Measurements from ENCODE around the gene PRKCA.

The PRKCA gene

GRCh38 chr17:66673668-66674276 lies 371.4 kb downstream of the PRKCA start:
- Histone ChIP-seq H3K9me3 (ENCODE audit: insufficient read depth, low read length) (no peaks in the 10 kb centered on the region), H3K9ac (ENCODE audit: low read length) (no peak overlapping the region), H3K27me3 (ENCODE audit: low read depth, low read length) (peaks cover 4% of the 10 kb centered on the region; the same call in 1 of the 2 replicates), H3K4me1 (ENCODE audit: low read length) (no peaks in the 10 kb centered on the region), H3K79me2 (ENCODE audit: low read length) (no peaks in the 10 kb centered on the region), H3K4me2 (ENCODE audit: low read length) (no peak overlapping the region), H4K20me1 (ENCODE audit: insufficient read depth, low read length) (no peaks in the 10 kb centered on the region), H3K36me3 (replicated peaks; ENCODE audit: low read depth, low read length) (no peaks in the 10 kb centered on the region), H2AFZ (ENCODE audit: low read depth, low read length) (no peak overlapping the region), H3K27ac (ENCODE audit: low read length) (no peak overlapping the region), H3K4me3 (ENCODE audit: low read length) (no peak overlapping the region)
- TF ChIP-seq EZH2phosphoT487 (IDR thresholded peaks at IDR 0.05; ENCODE audit: low read depth) = no peak
- TF ChIP-seq, protein P1, sequence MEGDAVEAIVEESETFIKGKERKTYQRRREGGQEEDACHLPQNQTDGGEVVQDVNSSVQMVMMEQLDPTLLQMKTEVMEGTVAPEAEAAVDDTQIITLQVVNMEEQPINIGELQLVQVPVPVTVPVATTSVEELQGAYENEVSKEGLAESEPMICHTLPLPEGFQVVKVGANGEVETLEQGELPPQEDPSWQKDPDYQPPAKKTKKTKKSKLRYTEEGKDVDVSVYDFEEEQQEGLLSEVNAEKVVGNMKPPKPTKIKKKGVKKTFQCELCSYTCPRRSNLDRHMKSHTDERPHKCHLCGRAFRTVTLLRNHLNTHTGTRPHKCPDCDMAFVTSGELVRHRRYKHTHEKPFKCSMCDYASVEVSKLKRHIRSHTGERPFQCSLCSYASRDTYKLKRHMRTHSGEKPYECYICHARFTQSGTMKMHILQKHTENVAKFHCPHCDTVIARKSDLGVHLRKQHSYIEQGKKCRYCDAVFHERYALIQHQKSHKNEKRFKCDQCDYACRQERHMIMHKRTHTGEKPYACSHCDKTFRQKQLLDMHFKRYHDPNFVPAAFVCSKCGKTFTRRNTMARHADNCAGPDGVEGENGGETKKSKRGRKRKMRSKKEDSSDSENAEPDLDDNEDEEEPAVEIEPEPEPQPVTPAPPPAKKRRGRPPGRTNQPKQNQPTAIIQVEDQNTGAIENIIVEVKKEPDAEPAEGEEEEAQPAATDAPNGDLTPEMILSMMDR (IDR thresholded peaks at IDR 0.05; ENCODE audit: low read depth, low read length) = peak; percentile 62

GRCh38 chr17:66675273-66675990 lies 373.0 kb downstream of the PRKCA start:
- H3K4me3 ChIP-seq (ENCODE audit: low read length) = no peak overlapping the region
- no peaks in the 10 kb centered on the region for H3K79me2 ChIP-seq (ENCODE audit: low read length)
- TF ChIP-seq, protein P1 (IDR thresholded peaks at IDR 0.05; ENCODE audit: low read depth, low read length) = no peak
- TF ChIP-seq EZH2phosphoT487 (IDR thresholded peaks at IDR 0.05; ENCODE audit: low read depth) = no peak
- no peak overlapping the region for H3K4me2 ChIP-seq (ENCODE audit: low read length)
- H3K27ac ChIP-seq (ENCODE audit: low read length) = no peak overlapping the region
- H3K9me3 ChIP-seq (ENCODE audit: insufficient read depth, low read length) = no peaks in the 10 kb centered on the region
- no peaks in the 10 kb centered on the region for H3K36me3 ChIP-seq (replicated peaks; ENCODE audit: low read depth, low read length)
- no peak overlapping the region for H3K9ac ChIP-seq (ENCODE audit: low read length)
- no peaks in the 10 kb centered on the region for H4K20me1 ChIP-seq (ENCODE audit: insufficient read depth, low read length)
- no peaks in the 10 kb centered on the region for H3K4me1 ChIP-seq (ENCODE audit: low read length)
- H3K27me3 ChIP-seq (ENCODE audit: low read depth, low read length) = peaks cover 4% of the 10 kb centered on the region; the same call in 1 of the 2 replicates
- H2AFZ ChIP-seq (ENCODE audit: low read depth, low read length) = no peak overlapping the region

GRCh38 chr17:66675991-66676371 lies 373.6 kb downstream of the PRKCA start:
- no peak overlapping the region for H3K9ac ChIP-seq (ENCODE audit: low read length)
- no peak overlapping the region for H3K4me2 ChIP-seq (ENCODE audit: low read length)
- H3K4me1 ChIP-seq (ENCODE audit: low read length) = no peaks in the 10 kb centered on the region
- H3K9me3 ChIP-seq (ENCODE audit: insufficient read depth, low read length) = no peaks in the 10 kb centered on the region
- no peaks in the 10 kb centered on the region for H4K20me1 ChIP-seq (ENCODE audit: insufficient read depth, low read length)
- H2AFZ ChIP-seq (ENCODE audit: low read depth, low read length) = no peak overlapping the region
- H3K79me2 ChIP-seq (ENCODE audit: low read length) = no peaks in the 10 kb centered on the region
- no peak overlapping the region for H3K4me3 ChIP-seq (ENCODE audit: low read length)
- no peaks in the 10 kb centered on the region for H3K36me3 ChIP-seq (replicated peaks; ENCODE audit: low read depth, low read length)
- H3K27ac ChIP-seq (ENCODE audit: low read length) = no peak overlapping the region
- peaks cover 4% of the 10 kb centered on the region; the same call in 1 of the 2 replicates for H3K27me3 ChIP-seq (ENCODE audit: low read depth, low read length)
- TF ChIP-seq, protein P1 (IDR thresholded peaks at IDR 0.05; ENCODE audit: low read depth, low read length) = no peak
- no peak for TF ChIP-seq EZH2phosphoT487 (IDR thresholded peaks at IDR 0.05; ENCODE audit: low read depth)

DNA sequence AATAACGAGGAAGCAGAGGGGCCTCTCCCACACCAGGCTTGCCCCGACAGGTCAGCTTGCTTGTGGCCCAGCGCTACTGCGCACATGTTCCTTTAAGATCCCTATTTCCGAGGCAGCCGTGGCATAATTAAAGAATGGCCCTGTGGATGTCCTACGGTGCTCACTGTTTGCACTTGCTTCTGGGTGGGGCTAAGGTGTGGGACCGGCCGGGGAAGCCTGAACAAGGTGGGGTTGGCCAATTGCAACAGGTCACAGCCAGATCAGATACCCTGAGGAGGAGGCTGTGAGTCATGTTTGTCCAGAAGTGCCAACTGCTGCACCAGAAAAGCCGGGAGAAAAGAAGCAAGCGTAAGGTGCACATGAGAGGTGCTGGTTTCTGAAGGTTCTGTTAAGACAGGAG lies 374.0 kb downstream of the PRKCA start:
- H3K4me2 ChIP-seq (ENCODE audit: low read length) = no peak overlapping the region
- H4K20me1 ChIP-seq (ENCODE audit: insufficient read depth, low read length) = no peaks in the 10 kb centered on the region
- no peak overlapping the region for H3K4me3 ChIP-seq (ENCODE audit: low read length)
- H3K4me1 ChIP-seq (ENCODE audit: low read length) = no peaks in the 10 kb centered on the region
- H3K36me3 ChIP-seq (replicated peaks; ENCODE audit: low read depth, low read length) = no peaks in the 10 kb centered on the region
- H3K27me3 ChIP-seq (ENCODE audit: low read depth, low read length) = peaks cover 4% of the 10 kb centered on the region; the same call in 1 of the 2 replicates
- no peaks in the 10 kb centered on the region for H3K79me2 ChIP-seq (ENCODE audit: low read length)
- H3K9ac ChIP-seq (ENCODE audit: low read length) = no peak overlapping the region
- no peaks in the 10 kb centered on the region for H3K9me3 ChIP-seq (ENCODE audit: insufficient read depth, low read length)
- TF ChIP-seq, protein P1 (IDR thresholded peaks at IDR 0.05; ENCODE audit: low read depth, low read length) = no peak
- no peak for TF ChIP-seq EZH2phosphoT487 (IDR thresholded peaks at IDR 0.05; ENCODE audit: low read depth)
- no peak overlapping the region for H2AFZ ChIP-seq (ENCODE audit: low read depth, low read length)
- H3K27ac ChIP-seq (ENCODE audit: low read length) = no peak overlapping the region
